Activated CD4-positive, alpha-beta T cell treated with anti-CD3 and anti-CD28 coated beads, Interleukin-10, Interleukin-2, amounts not matched to agents 100 ng/mL and 50 ng/mL, durations not matched to agents 16 hours and 8 hours (primary cell): Measurements from ENCODE around the gene CYTH3.
"Not testable (repeated sequence)": the region's sequence is repeated elsewhere in the genome, so short reads cannot be mapped to it uniquely, and the experiment has no call there.

Experiments used
- DNase-seq: peaks from one replicate; pipeline ENCODE4 v3.0.0-alpha.2; 2020

Gene CYTH3

GRCh38 chr7:6272481-6273323 is at the start of gene CYTH3:
CYTH3 (minus strand) TSS chr7:6272624; CDS start chr7:6272507, 117 bp downstream.
- peak; percentile 86 for DNase-seq

- no peak for DNase-seq
Observed at GRCh38 chr7:6320791-6321190, 48.4 kb upstream of the CYTH3 start.

GRCh38 chr7:6317797-6318438 is 45.5 kb upstream of the CYTH3 start:
- no peak for DNase-seq

DNA sequence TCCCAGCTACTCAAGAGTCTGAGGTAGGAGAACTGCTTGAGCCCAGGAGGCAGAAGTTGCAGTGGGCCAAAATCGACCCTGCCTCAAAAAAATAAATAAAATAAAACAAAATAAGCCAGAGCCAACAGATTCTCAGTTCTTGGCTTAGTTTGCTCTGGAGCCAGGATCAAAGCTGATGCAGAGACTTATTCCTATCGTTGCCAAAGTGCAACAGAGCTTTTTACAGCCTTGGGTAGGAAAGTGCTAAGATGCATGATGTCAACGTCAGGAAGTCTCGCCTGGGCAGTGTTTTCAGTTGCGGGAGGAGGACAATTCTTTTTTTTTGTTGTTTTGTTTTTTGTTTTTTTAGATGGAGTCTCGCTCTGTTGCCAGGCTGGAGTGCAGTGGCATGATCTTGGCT is 43.8 kb upstream of the CYTH3 start:
- no peak for DNase-seq

DNA sequence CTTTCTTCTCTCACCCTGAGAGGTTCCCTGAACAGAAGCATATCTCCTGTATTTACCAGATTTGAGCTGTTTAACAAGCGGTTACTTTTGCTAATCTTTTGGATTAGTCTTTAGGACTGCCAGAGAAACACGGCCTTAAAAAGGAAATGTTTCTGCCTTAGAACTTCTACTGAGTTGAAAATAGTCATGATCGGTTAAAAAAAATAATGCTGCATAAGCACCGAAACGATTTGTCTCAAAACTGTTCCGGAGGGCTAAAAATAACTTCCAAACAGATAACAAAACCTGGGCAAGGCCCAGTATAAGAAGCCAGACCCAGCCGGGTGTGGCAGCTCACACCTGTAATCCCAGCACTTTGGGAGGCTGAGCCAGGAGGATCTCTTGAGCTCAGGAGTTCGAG is 43.3 kb upstream of the CYTH3 start:
- no peak for DNase-seq

GRCh38 chr7:6310271-6310993 is 38.0 kb upstream of the CYTH3 start:
- no peak for DNase-seq

GRCh38 chr7:6307762-6308161 is 35.3 kb upstream of the CYTH3 start:
- no peak for DNase-seq

DNA sequence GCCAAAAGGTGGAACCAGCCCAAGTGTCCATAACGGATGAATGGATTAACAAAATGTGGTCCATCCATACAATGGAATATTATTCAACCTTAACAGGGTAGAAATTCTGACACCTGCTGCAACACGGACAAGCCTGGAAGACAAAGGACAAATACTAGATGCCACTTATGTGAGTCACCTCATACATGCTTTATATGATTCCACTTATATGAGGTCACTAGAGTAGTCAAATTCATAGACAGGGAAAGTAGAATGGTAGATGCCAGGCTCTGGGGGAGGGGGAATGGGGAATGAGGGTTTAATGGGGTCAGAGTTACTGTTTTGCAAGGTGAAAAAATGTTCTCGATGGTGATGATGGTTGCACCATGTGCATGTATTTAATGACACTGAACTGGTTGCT is 34.0 kb upstream of the CYTH3 start:
- no peak for DNase-seq

GRCh38 chr7:6305330-6305729 is 32.9 kb upstream of the CYTH3 start:
- DNase-seq, result no peak

- not testable (repeated sequence) for DNase-seq
Observed at GRCh38 chr7:6301446-6301845, 29.0 kb upstream of the CYTH3 start.

- no peak for DNase-seq
Observed at GRCh38 chr7:6299774-6300173, 27.4 kb upstream of the CYTH3 start.

- no peak for DNase-seq
Observed at GRCh38 chr7:6294839-6295238, 22.4 kb upstream of the CYTH3 start.

GRCh38 chr7:6293202-6293601 is 20.8 kb upstream of the CYTH3 start:
- DNase-seq, result no peak

GRCh38 chr7:6291941-6292340 is 19.5 kb upstream of the CYTH3 start:
- DNase-seq, result not testable (repeated sequence)

DNA sequence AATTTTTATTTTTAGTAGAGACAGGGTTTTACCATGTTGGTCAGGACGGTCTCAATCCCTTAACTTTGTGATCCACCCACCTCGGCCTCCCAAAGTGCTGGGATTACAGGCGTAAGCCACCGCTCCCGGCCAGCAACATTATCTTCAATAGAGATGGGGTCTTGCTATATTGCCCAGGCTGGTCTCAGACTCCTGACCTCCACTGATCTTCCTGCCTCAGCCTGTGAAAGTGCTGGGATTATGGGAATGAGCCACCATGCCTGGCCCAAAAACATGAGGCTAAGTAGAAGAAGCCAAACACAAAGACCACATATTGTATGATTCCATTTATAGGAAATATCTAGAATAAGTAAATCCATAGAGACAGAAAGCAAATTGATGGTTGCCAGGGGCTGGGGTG is 19.1 kb upstream of the CYTH3 start:
- no peak for DNase-seq

DNA sequence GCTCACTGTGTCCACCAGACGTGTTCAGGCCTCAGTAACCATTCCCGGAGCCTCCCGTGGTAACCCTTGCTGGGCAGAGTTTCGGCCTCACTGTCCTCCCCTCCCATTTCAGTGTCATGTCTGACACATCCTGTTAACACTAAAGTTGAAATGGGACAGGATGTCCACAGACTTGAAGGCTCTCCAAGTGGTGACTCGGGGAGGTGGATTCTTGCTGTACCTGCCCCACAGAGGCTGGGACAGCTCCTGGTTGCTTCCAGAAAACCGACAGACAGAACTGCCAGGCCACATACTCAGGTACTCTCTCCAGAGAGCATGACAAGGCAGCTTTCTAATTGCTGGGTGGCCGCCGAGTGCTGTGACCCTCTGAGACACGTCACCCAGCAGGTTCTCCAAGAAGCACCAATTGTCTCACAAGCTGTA is 17.9 kb upstream of the CYTH3 start:
- DNase-seq, result no peak

- DNase-seq, result no peak
Observed at GRCh38 chr7:6288270-6288860, 15.9 kb upstream of the CYTH3 start.

DNA sequence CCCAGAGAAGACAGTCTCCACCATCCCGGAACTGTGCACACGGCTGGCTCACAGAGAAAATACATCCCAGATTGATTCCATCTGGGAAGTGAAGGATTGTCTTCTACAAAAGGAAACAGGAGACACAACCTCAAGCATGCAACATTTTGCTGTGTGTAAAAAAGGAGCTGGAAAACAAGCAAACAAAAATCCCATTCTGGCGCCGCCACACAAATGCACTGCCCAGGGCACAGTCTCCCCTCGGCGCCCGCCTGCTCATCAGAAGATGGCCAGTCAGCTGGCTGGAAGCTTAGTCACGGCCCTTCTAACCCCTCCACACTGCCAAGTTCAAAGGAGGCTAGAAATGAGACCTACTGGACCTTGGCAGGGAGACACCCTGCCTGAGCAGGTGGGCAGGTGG is 14.1 kb upstream of the CYTH3 start:
- no peak for DNase-seq

- no peak for DNase-seq
Observed at GRCh38 chr7:6284461-6285360, 12.3 kb upstream of the CYTH3 start.

GRCh38 chr7:6284055-6284400 is 11.6 kb upstream of the CYTH3 start:
- DNase-seq, result no peak

- not testable (repeated sequence) for DNase-seq
Observed at GRCh38 chr7:6283391-6284054, 11.1 kb upstream of the CYTH3 start.

- no peak for DNase-seq
Observed at GRCh38 chr7:6279937-6280336, 7.5 kb upstream of the CYTH3 start.
